ENCODE data around the gene SLC17A1. TPM values are rescaled to one million over a fixed set of nuclear protein-coding genes. Genes with fewer than 3 reads are reported as not detected.
A peak's percentile ranks its signal among the peaks of the same experiment; 100 is the strongest.

The SLC17A1 gene
- total and polyA plus RNA-seq, 2 of the 13 experiments (the other 11 are each of a cell fraction or from before 2014, with no cell fraction given), result 0.09 to 2.1 TPM

DNA sequence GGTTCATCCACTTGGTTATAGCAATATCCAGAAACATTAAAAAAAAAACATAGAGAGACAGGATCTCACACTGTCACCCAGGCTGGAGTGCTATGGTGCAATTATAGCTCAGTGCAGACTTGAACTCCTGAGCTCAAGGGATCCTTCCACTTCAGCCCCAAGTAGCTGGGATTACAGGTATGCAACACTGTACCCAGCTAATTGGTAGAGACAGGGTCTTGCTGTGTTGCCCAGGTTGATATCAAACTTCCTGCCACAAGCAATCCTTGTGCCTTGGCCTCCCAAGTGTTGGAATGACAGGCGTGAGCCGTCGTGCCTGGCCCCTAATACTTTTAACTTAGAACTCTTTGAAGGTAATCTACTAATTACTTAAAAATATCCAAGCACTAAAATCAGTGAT is 818 bp upstream of the SLC17A1 start (continued):
- TF ChIP-seq, protein P1, sequence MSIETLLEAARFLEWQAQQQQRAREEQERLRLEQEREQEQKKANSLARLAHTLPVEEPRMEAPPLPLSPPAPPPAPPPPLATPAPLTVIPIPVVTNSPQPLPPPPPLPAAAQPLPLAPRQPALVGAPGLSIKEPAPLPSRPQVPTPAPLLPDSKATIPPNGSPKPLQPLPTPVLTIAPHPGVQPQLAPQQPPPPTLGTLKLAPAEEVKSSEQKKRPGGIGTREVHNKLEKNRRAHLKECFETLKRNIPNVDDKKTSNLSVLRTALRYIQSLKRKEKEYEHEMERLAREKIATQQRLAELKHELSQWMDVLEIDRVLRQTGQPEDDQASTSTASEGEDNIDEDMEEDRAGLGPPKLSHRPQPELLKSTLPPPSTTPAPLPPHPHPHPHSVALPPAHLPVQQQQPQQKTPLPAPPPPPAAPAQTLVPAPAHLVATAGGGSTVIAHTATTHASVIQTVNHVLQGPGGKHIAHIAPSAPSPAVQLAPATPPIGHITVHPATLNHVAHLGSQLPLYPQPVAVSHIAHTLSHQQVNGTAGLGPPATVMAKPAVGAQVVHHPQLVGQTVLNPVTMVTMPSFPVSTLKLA (IDR thresholded peaks at IDR 0.05), result no peak
- TF ChIP-seq ZBTB3 (CRISPR knock-in tag; IDR thresholded peaks at IDR 0.05; ENCODE audit: borderline replicate concordance, low read depth) (no peak), ZNF263 (CRISPR knock-in tag; IDR thresholded peaks at IDR 0.05) (no peak), ZNF607 (CRISPR knock-in tag; IDR thresholded peaks at IDR 0.05; ENCODE audit: borderline replicate concordance) (no peak), HNF4G (IDR thresholded peaks at IDR 0.05; ENCODE audit: borderline replicate concordance, low read depth, low read length) (no peak), HNF4G (CRISPR knock-in tag; IDR thresholded peaks at IDR 0.05; ENCODE audit: borderline replicate concordance, low read depth) (peak; percentile 33; the same call in 1 of the 2 replicates), ZNF614 (CRISPR knock-in tag; IDR thresholded peaks at IDR 0.05; ENCODE audit: borderline replicate concordance) (no peak), ZNF282 (IDR thresholded peaks at IDR 0.05; ENCODE audit: partially characterized antibody) (no peak), ZNF567 (CRISPR knock-in tag; IDR thresholded peaks at IDR 0.05; ENCODE audit: borderline replicate concordance) (0 out of 2 replicates have a peak, but pooled peaks have one; percentile 28), ZNF713 (CRISPR knock-in tag; IDR thresholded peaks at IDR 0.05) (0 out of 2 replicates have a peak, but pooled peaks have one; percentile 52)
- TF ChIP-seq, protein P2, sequence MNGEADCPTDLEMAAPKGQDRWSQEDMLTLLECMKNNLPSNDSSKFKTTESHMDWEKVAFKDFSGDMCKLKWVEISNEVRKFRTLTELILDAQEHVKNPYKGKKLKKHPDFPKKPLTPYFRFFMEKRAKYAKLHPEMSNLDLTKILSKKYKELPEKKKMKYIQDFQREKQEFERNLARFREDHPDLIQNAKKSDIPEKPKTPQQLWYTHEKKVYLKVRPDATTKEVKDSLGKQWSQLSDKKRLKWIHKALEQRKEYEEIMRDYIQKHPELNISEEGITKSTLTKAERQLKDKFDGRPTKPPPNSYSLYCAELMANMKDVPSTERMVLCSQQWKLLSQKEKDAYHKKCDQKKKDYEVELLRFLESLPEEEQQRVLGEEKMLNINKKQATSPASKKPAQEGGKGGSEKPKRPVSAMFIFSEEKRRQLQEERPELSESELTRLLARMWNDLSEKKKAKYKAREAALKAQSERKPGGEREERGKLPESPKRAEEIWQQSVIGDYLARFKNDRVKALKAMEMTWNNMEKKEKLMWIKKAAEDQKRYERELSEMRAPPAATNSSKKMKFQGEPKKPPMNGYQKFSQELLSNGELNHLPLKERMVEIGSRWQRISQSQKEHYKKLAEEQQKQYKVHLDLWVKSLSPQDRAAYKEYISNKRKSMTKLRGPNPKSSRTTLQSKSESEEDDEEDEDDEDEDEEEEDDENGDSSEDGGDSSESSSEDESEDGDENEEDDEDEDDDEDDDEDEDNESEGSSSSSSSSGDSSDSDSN (CRISPR knock-in tag; IDR thresholded peaks at IDR 0.05), result 0 out of 2 replicates have a peak, but pooled peaks have one; percentile 28
- TF ChIP-seq, protein P3, sequence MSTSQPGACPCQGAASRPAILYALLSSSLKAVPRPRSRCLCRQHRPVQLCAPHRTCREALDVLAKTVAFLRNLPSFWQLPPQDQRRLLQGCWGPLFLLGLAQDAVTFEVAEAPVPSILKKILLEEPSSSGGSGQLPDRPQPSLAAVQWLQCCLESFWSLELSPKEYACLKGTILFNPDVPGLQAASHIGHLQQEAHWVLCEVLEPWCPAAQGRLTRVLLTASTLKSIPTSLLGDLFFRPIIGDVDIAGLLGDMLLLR (CRISPR knock-in tag; IDR thresholded peaks at IDR 0.05), result no peak
- TF ChIP-seq, protein P4, sequence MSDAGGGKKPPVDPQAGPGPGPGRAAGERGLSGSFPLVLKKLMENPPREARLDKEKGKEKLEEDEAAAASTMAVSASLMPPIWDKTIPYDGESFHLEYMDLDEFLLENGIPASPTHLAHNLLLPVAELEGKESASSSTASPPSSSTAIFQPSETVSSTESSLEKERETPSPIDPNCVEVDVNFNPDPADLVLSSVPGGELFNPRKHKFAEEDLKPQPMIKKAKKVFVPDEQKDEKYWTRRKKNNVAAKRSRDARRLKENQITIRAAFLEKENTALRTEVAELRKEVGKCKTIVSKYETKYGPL (CRISPR knock-in tag; IDR thresholded peaks at IDR 0.05), result no peak
- TF ChIP-seq, protein P5, sequence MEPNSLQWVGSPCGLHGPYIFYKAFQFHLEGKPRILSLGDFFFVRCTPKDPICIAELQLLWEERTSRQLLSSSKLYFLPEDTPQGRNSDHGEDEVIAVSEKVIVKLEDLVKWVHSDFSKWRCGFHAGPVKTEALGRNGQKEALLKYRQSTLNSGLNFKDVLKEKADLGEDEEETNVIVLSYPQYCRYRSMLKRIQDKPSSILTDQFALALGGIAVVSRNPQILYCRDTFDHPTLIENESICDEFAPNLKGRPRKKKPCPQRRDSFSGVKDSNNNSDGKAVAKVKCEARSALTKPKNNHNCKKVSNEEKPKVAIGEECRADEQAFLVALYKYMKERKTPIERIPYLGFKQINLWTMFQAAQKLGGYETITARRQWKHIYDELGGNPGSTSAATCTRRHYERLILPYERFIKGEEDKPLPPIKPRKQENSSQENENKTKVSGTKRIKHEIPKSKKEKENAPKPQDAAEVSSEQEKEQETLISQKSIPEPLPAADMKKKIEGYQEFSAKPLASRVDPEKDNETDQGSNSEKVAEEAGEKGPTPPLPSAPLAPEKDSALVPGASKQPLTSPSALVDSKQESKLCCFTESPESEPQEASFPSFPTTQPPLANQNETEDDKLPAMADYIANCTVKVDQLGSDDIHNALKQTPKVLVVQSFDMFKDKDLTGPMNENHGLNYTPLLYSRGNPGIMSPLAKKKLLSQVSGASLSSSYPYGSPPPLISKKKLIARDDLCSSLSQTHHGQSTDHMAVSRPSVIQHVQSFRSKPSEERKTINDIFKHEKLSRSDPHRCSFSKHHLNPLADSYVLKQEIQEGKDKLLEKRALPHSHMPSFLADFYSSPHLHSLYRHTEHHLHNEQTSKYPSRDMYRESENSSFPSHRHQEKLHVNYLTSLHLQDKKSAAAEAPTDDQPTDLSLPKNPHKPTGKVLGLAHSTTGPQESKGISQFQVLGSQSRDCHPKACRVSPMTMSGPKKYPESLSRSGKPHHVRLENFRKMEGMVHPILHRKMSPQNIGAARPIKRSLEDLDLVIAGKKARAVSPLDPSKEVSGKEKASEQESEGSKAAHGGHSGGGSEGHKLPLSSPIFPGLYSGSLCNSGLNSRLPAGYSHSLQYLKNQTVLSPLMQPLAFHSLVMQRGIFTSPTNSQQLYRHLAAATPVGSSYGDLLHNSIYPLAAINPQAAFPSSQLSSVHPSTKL (CRISPR knock-in tag; IDR thresholded peaks at IDR 0.05), result no peak
- TF ChIP-seq, protein P6, sequence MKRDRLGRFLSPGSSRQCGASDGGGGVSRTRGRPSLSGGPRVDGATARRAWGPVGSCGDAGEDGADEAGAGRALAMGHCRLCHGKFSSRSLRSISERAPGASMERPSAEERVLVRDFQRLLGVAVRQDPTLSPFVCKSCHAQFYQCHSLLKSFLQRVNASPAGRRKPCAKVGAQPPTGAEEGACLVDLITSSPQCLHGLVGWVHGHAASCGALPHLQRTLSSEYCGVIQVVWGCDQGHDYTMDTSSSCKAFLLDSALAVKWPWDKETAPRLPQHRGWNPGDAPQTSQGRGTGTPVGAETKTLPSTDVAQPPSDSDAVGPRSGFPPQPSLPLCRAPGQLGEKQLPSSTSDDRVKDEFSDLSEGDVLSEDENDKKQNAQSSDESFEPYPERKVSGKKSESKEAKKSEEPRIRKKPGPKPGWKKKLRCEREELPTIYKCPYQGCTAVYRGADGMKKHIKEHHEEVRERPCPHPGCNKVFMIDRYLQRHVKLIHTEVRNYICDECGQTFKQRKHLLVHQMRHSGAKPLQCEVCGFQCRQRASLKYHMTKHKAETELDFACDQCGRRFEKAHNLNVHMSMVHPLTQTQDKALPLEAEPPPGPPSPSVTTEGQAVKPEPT (CRISPR knock-in tag; IDR thresholded peaks at IDR 0.05; ENCODE audit: low read depth), result no peak

Data from HepG2 (cell line).